Stomach (tissue), 9 donors: ENCODE results near the gene PTPRG. TPM values are rescaled to one million over a fixed set of nuclear protein-coding genes. Genes with fewer than 3 reads are reported as not detected.
A peak's percentile ranks its signal among the peaks of the same experiment; 100 is the strongest.

Source experiments
- DNase-seq, 2 donors: peaks; one replicate each; pipeline versions ENCODE4 v3.0.0 to v3.0.0-alpha.2; 2013 to 2019
- H3K27ac ChIP-seq, 5 donors: fragments of 200-600 bp in 4 of 5; sonication (generic) in 4 of 5; one replicate each; pipeline ENCODE4 v1.5.1; 2013 to 2019; ENCODE audit warnings: mild to moderate bottlenecking in 1 of 5, moderate library complexity in 1 of 5
- H3K27me3 ChIP-seq, 3 donors: fragments of 200-600 bp; sonication (generic); one replicate each; pipeline ENCODE4 v1.5.1; 2017 to 2019; ENCODE audit warnings: mixed run types in 1 of 3
- H3K36me3 ChIP-seq, 4 donors: fragments of 200-600 bp; sonication (generic); 1 replicate in 3 of 4; 2 replicates in 1 of 4; pipeline ENCODE4 v1.5.1; 2016 to 2019
- H3K4me1 ChIP-seq, 4 donors: fragments of 200-600 bp; sonication (generic); one replicate each; pipeline ENCODE4 v1.5.1; 2016 to 2019
- H3K4me3 ChIP-seq, 4 donors: fragments of 200-600 bp; sonication (generic) in 3 of 4; one replicate each; pipeline ENCODE4 v1.5.1; 2016 to 2019; ENCODE audit warnings: mild to moderate bottlenecking in 1 of 4
- H3K9me3 ChIP-seq, 4 donors: fragments of 200-600 bp; sonication (generic); one replicate each; pipeline ENCODE4 v1.5.1; 2016 to 2019
- CTCF ChIP-seq, 7 experiments: fragments of 450-650 bp in 4 of 7; fragments of 200-600 bp in 3 of 7; sonication (generic) in 3 of 7; IDR thresholded peaks; one replicate each; pipeline ENCODE4 v1.5.1; 2016 to 2019; ENCODE audit warnings: antibody characterized with exemption in 7 of 7, control low read depth in 2 of 7, mild to moderate bottlenecking in 1 of 7
- EP300 ChIP-seq: sonication (generic); formaldehyde crosslinking; IDR thresholded peaks from one replicate; pipeline ENCODE4 v1.6.1; 2017; ENCODE audit warnings: antibody characterized with exemption
- POLR2A ChIP-seq, 4 donors: fragments of 450-650 bp; IDR thresholded peaks; one replicate each; pipeline ENCODE4 v1.6.1; 2016; ENCODE audit warnings: antibody characterized with exemption in 4 of 4, control low read depth in 2 of 4, mild to moderate bottlenecking in 1 of 4, moderate library complexity in 1 of 4
- POLR2AphosphoS5 ChIP-seq, 3 donors: sonication (generic); formaldehyde crosslinking; IDR thresholded peaks; one replicate each; pipeline ENCODE4 v1.6.1; 2016; ENCODE audit warnings: antibody characterized with exemption in 3 of 3
- WGBS, 5 donors: extraction: QIAGEN DNeasy Blood & Tissue Kit in 3 of 5; methylation state at CpG; one replicate each; pipeline versions ENCODE4 v1.1.5 to v1.1.7; 2013 to 2018; 5-methylcytosine and 5-hydroxymethylcytosine counted together
- intact Hi-C: fragments of 100-400 bp; cut with DNase I; formaldehyde crosslinking; loops from one replicate; pipeline ENCODE4 v1.15.1; 2023; ENCODE audit warnings: low total_unique reads
- polyA plus RNA-seq, 3 donors: library from polyadenylated mRNA; stranded (reverse); fragments of 200-250 nt; gene quantifications; one replicate each; pipeline ENCODE4 v1.2.3, GENCODE V29; 2013
- total RNA-seq, 5 donors: library from RNA; depleted of rRNA; stranded (reverse); fragments of >200 nt; gene quantifications; one replicate each; pipeline versions ENCODE4 v1.1.0 to v1.2.3, GENCODE V29; 2014 to 2016
- donor health status: healthy with polysubstance abuse.
- donor health status: Bipolar disorder and iron deficiency.
- donor health status: healthy.

Gene PTPRG
- total and polyA plus RNA-seq, 8 donors, result 2.4 to 96.0 (median 22.0) TPM

DNA sequence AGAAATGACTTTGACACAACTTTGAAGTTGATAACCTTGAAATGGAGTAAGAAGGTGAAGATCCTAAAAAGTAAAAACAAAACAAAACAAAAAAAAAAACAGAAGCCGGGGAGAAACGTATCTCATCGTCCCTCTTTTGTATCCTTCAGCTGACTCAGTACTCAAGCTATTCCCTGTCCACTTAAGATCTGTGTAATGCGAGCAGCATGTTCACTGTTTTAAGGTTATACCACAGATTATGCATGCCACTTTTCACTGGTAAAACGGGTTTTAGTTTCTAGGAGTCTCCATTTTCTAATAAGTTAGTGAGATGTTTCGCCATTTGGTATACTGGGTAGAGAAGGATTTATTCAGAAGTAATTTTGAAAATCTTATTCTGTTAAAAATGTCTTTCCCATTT, 487.7 kb downstream of the PTPRG start:
- H3K36me3 ChIP-seq, result no peaks in the 10 kb centered on the region
- H3K9me3 ChIP-seq, result no peaks in the 10 kb centered on the region
- TF ChIP-seq EP300 (no peak), POLR2A (IDR thresholded peaks at IDR 0.05) (no peak), POLR2AphosphoS5 (IDR thresholded peaks at IDR 0.05) (no peak), CTCF (IDR thresholded peaks at IDR 0.05) (no peak)
- no peaks in the 10 kb centered on the region for H3K27me3 ChIP-seq
- no peak for DNase-seq
- H3K4me3 ChIP-seq, result no peak overlapping the region
- H3K27ac ChIP-seq, result no peak overlapping the region
- 79 to 93% (median 84%) methylated on average over 6 of the region's 6 CpGs for WGBS, 5 donors
- intact Hi-C loops, result no loop called here
- no peaks in the 10 kb centered on the region for H3K4me1 ChIP-seq

DNA sequence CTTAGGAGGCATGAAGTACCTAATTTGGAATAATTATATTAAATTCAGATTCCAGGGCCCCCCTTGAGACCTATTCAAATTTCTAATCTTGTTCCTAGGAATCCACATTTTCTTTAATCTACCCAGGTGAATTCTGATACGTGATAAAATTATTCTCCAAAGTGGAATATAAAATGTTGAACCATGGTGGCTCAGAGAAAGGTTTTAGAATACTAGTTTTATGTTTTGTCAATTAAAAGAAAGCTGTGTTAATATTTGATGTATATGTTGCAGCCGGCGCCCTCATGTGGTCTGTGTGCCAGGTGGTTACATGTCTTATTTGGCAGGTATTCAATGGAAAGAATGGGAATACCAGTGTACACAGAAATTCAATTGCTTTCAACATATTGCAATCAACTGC, 490.1 kb downstream of the PTPRG start:
- Histone ChIP-seq H3K4me3 (no peak overlapping the region), H3K27ac (no peak overlapping the region), H3K36me3 (no peaks in the 10 kb centered on the region), H3K4me1 (no peaks in the 10 kb centered on the region), H3K9me3 (no peaks in the 10 kb centered on the region), H3K27me3 (no peaks in the 10 kb centered on the region)
- intact Hi-C loops, result no loop called here
- TF ChIP-seq POLR2AphosphoS5 (IDR thresholded peaks at IDR 0.05), result no peak
- TF ChIP-seq CTCF (IDR thresholded peaks at IDR 0.05), result peak in 1 of 7 experiments; percentile 13
- no peak for TF ChIP-seq POLR2A (IDR thresholded peaks at IDR 0.05)
- peak; percentile 57 to 58 for DNase-seq
- WGBS, 5 donors, result 28 to 63% (median 44%) methylated on average over 3 of the region's 3 CpGs

GRCh38 chr3:62052331-62052730, 491.0 kb downstream of the PTPRG start:
- Histone ChIP-seq H3K36me3 (no peaks in the 10 kb centered on the region), H3K4me3 (no peak overlapping the region), H3K27me3 (no peaks in the 10 kb centered on the region), H3K27ac (no peak overlapping the region), H3K4me1 (no peaks in the 10 kb centered on the region), H3K9me3 (no peaks in the 10 kb centered on the region)
- 91 to 95% (median 92%) methylated on average over 2 of the region's 2 CpGs for WGBS, 5 donors
- intact Hi-C loops, result no loop called here
- no peak for DNase-seq
- TF ChIP-seq CTCF (IDR thresholded peaks at IDR 0.05) (no peak), EP300 (no peak), POLR2A (IDR thresholded peaks at IDR 0.05) (no peak), POLR2AphosphoS5 (IDR thresholded peaks at IDR 0.05) (no peak)

- intact Hi-C loops, result no loop called here
- H3K27me3 ChIP-seq, result no peaks in the 10 kb centered on the region
- TF ChIP-seq POLR2AphosphoS5 (IDR thresholded peaks at IDR 0.05) (no peak), POLR2A (IDR thresholded peaks at IDR 0.05) (no peak), CTCF (IDR thresholded peaks at IDR 0.05) (no peak), EP300 (no peak)
- H3K27ac ChIP-seq, result no peak overlapping the region
- H3K36me3 ChIP-seq, result no peaks in the 10 kb centered on the region
- DNase-seq, result no peak
- WGBS, 5 donors, result 69 to 83% (median 81%) methylated on average over 5 of the region's 5 CpGs
- no peak overlapping the region for H3K4me3 ChIP-seq
- H3K9me3 ChIP-seq, result no peaks in the 10 kb centered on the region
- no peaks in the 10 kb centered on the region for H3K4me1 ChIP-seq
These were observed 495.3 kb downstream of the PTPRG start for GRCh38 chr3:62056658-62057057.
